ENCODE measurements around the gene SLC7A8.

GRCh38 chr14:23112359-23113178, 70.9 kb downstream of the SLC7A8 start:
- TF ChIP-seq MZF1 (tag by site-specific recombination; IDR thresholded peaks at IDR 0.05; ENCODE audit: borderline replicate concordance): no peak
- no peak for TF ChIP-seq ZNF274 (IDR thresholded peaks at IDR 0.05; ENCODE audit: low read length)
- no peak for TF ChIP-seq ZNF274 (tag by site-specific recombination; IDR thresholded peaks at IDR 0.05; ENCODE audit: borderline replicate concordance)
